GM18951 (cell line): ENCODE results near the gene OSBPL6.

Experiments used
- POLR2A ChIP-seq: IDR thresholded peaks from 4 replicates; pipeline ENCODE4 v1.6.1; 2011; ENCODE audit warnings: mild to moderate bottlenecking; ENCODE audit not compliant: insufficient read length, insufficient read depth; ENCODE audit errors: extremely low read depth
- in situ Hi-C: fragments of 300-500 bp; cut with MboI; formaldehyde crosslinking; loops from one replicate; pipeline ENCODE4 v1.12.0; 2022; ENCODE audit warnings: low sequenced_read_pairs, mixed read lengths, inconsistent platforms; ENCODE audit not compliant: unreplicated experiment

Gene OSBPL6

DNA sequence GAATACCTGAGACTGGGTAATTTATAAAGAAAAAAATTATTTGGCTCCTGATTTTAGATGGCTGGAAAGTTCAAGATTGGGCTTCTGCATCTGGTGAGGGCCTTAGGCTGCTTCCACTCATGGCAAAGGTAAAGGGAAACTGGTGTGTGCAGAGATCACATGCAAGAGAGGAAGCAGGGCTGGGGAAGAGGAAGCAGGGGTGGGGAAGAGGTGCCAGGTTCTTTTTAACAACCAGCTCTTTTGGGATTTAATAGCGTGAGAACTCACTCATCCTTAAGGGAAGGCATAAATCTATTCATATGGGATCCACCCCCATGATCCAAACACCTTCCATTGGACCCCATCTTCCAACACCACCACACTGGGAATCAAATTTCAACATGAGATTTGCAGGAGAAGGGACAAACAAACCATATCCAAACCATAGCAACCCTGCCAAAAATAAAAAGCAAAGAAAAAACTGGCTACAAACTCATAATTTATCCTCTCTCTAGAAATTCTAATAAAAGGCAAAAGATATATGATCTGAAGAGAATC is 226.2 kb downstream of the OSBPL6 start:
- TF ChIP-seq POLR2A, result no peak
- in situ Hi-C loops, result loop anchor here (25.0 kb wide), 1 partner anchor 308 kb away; the partner anchor contains the start of gene RBM45

DNA sequence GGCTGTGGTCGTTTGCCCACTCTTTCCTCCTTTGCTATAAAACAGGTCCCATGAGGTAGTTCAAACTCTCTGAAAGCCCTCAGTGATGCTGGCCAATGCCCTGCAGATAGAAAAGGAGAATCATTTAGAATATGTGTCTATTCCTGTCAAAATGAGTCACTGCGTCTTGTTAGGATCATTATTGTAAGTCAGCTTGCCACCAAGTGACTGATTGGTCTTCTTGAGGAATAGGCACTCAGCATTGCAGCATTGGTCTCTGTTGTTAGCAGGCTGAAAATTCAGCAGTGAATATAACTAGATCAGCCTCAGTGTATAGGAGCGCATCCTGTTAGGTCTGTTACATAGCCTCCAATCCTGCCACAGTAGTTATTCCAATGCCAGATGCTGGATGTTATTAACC is 227.8 kb downstream of the OSBPL6 start:
- in situ Hi-C loops, result loop anchor here (25.0 kb wide), 1 partner anchor 310 kb away; the partner anchor contains the start of gene RBM45
- TF ChIP-seq POLR2A, result no peak

DNA sequence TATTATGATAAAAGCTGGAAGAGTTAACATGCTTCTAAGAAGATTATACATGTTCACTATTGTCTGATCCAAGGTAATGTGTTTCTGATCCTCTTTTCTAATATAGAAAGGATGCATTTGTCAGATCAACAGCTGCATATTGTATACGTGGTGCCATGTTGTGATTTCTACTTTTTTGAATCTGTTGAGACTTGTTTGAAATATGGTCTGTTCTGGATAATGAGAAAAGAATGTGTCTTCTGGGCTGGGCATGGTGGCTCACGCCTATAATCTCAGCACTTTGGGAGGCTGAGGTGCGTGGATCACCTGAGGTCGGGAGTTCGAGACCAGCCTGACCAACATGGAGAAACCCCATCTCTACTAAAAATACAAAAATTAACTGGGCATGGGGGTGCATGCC is 229.4 kb downstream of the OSBPL6 start:
- in situ Hi-C loops, result loop anchor here (25.0 kb wide), 1 partner anchor 311 kb away; the partner anchor contains the start of gene RBM45

- TF ChIP-seq POLR2A, result no peak
These were observed 231.0 kb downstream of the OSBPL6 start for GRCh38 chr2:178425255-178425827.

DNA sequence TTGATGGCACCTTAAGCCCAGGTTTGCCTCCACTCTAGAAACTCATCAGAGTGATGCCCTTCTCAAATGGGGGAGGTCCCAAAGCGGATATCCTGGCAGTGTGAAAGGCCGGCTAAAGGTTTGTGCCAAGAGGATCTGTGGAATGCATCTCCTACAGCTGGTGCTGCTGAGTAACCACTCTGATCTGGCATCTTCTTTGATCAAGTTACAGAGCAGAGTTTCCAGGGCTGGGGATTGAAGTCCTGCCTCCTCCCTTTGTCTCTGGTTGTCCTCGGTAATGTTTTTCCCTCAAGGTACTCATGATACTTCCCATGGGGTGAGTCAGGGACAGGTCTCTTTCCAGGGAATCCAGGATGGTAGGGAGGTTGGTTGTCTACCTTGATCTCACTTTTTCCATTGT is 232.1 kb downstream of the OSBPL6 start:
- in situ Hi-C loops, result no loop called here
- TF ChIP-seq POLR2A, result no peak

More at GRCh38 chr2:178425255-178425827, 231.0 kb downstream of the OSBPL6 start:
- in situ Hi-C loops, result no loop called here

- no peak for TF ChIP-seq POLR2A
These were observed 233.1 kb downstream of the OSBPL6 start for GRCh38 chr2:178427458-178427857.

DNA sequence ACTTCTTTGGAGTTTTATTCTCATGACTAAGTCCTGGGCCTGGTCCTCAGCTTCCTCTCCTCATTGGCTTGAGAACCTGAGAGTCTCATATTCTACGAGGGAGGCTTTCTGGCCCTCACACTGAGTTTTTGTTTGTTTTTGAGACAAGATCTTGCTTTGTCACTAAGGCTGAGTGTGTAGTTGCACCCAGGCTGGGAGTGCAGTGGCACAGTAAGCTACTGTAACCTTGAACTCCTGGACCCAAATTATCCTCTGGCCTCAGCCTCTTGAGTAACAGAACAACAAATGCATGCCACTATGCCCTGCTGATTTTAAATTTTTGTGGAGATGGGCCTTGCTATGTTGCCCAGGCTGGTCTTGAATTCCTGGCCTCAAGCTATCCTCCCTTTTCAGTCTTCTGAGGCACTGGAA is 234.1 kb downstream of the OSBPL6 start:
- in situ Hi-C loops, result no loop called here
- no peak for TF ChIP-seq POLR2A

More at GRCh38 chr2:178427458-178427857, 233.1 kb downstream of the OSBPL6 start:
- in situ Hi-C loops, result no loop called here

- no peak for TF ChIP-seq POLR2A
- in situ Hi-C loops, result no loop called here
These were observed 235.0 kb downstream of the OSBPL6 start for GRCh38 chr2:178429336-178429735.

- in situ Hi-C loops, result no loop called here
- no peak for TF ChIP-seq POLR2A
These were observed 242.3 kb downstream of the OSBPL6 start for GRCh38 chr2:178436662-178437061.

DNA sequence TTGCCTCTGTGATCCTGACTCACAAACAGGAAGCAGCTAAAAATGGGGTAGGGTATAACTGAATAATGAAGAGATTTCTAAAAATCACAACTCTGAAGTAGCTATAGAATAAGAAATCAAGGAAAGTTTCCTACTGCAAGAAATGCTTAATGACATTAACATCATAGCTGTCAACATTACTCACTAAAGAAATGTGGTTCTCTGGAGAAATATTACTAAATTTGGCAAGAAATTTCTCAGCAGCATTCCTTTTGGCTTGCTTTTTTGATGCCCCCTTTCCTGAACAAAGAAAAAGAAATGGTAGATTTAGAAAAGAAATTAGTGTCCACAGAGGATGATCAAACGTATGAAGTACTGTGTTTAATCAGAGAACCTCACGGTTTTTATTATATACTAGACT is 247.1 kb downstream of the OSBPL6 start:
- in situ Hi-C loops, result no loop called here
- no peak for TF ChIP-seq POLR2A

DNA sequence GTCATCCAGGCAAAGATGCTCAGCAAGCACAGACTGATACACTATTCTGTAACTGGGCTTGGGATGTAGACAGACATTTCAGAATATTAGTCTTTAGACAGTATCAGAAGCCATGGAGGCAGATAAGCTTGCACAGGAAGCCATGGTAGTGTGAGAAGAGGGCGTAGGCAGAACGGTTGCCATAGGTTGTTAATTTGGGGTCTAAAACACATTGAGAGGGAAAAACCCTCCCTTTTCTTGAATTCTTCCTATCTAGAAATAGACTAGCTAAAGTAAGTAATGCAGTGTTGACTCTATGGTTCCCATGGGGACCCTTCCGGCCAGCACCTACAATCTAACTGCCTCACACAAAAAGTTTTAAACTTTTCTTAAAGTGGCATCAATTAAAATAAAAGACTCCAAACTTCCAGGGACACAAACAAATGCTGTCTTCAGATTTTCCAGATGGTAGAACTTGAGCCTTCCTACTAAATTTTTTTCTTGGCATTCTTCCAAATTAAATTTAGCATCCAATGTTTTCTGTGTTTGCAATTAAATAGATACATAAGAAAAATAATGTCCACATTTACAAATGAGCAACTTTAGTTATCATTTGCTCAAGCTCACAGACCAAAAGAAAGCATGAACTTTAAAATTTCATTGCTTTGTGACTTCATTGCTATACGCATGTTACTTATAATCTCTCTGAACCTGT is 254.8 kb downstream of the OSBPL6 start:
- no peak for TF ChIP-seq POLR2A
- in situ Hi-C loops, result no loop called here

GRCh38 chr2:178449700-178450523 is 255.6 kb downstream of the OSBPL6 start:
- TF ChIP-seq POLR2A, result no peak
- in situ Hi-C loops, result no loop called here

- no peak for TF ChIP-seq POLR2A
- in situ Hi-C loops, result no loop called here
These were observed 256.1 kb downstream of the OSBPL6 start for GRCh38 chr2:178450524-178450773.
